ENCODE measurements around the gene CNTN5.

GRCh38 chr11:99370549-99371216 is 349.9 kb downstream of the CNTN5 start:
- no peak for TF ChIP-seq CREB1 (IDR thresholded peaks at IDR 0.05; ENCODE audit: low read depth)
- TF ChIP-seq BCLAF1 (IDR thresholded peaks at IDR 0.05) = no peak
- no peak for TF ChIP-seq CHD4 (IDR thresholded peaks at IDR 0.05)
- TF ChIP-seq YY1 (IDR thresholded peaks at IDR 0.05; ENCODE audit: low read depth, low read length) = no peak
- TF ChIP-seq ATF2 (IDR thresholded peaks at IDR 0.05; ENCODE audit: low read length) = no peak
- TF ChIP-seq CTCF (IDR thresholded peaks at IDR 0.05 in 2 of 3, conservative IDR thresholded peaks at IDR 0.05 in 1 of 3; ENCODE audit: control insufficient read depth in 2 of 3, extremely low read depth in 1 of 3, insufficient read depth in 1 of 3, low read depth in 3 of 3, low read length in 3 of 3) = no peak
- no peak for TF ChIP-seq EZH2 (IDR thresholded peaks at IDR 0.05; ENCODE audit: borderline replicate concordance, control insufficient read depth, low read depth, low read length)
- TF ChIP-seq CHD1 (IDR thresholded peaks at IDR 0.05; ENCODE audit: low read depth, low read length) = no peak
- no peak for TF ChIP-seq CEBPB (IDR thresholded peaks at IDR 0.05; ENCODE audit: borderline replicate concordance in 1 of 2, low read depth in 2 of 2, low read length in 2 of 2)
- no peak for TF ChIP-seq ASH2L (IDR thresholded peaks at IDR 0.05; ENCODE audit: borderline replicate concordance, low read depth)
- TF ChIP-seq HDGF (IDR thresholded peaks at IDR 0.05) = no peak
- TF ChIP-seq MAX (IDR thresholded peaks at IDR 0.05; ENCODE audit: low read depth, low read length) = no peak
- TF ChIP-seq NR2C2 (IDR thresholded peaks at IDR 0.05; ENCODE audit: borderline replicate concordance, control insufficient read depth, insufficient read length, low read depth) = no peak
- TF ChIP-seq HDAC2 (IDR thresholded peaks at IDR 0.05) = no peak
